Tibial nerve (tissue), 4 donors: ENCODE data around the gene HNRNPU.

Experiments used
- EP300 ChIP-seq, 2 donors: sonication (generic); formaldehyde crosslinking; IDR thresholded peaks; one replicate each; pipeline ENCODE4 v1.6.1; 2017; ENCODE audit warnings: antibody characterized with exemption in 2 of 2, mild to moderate bottlenecking in 1 of 2
- POLR2A ChIP-seq, 2 donors: fragments of 450-650 bp; IDR thresholded peaks; one replicate each; pipeline ENCODE4 v1.6.1; 2017; ENCODE audit warnings: antibody characterized with exemption in 2 of 2, mild to moderate bottlenecking in 2 of 2, moderate library complexity in 2 of 2
- TF ChIP-seq, protein P1 (sequence below), 5 experiments: fragments of 200-600 bp in 3 of 5; fragments of 450-650 bp in 2 of 5; sonication (generic) in 3 of 5; IDR thresholded peaks; one replicate each; pipeline ENCODE4 v1.5.1; 2016 to 2019; ENCODE audit warnings: antibody characterized with exemption in 5 of 5, mild to moderate bottlenecking in 3 of 5, moderate library complexity in 2 of 5

DNA sequence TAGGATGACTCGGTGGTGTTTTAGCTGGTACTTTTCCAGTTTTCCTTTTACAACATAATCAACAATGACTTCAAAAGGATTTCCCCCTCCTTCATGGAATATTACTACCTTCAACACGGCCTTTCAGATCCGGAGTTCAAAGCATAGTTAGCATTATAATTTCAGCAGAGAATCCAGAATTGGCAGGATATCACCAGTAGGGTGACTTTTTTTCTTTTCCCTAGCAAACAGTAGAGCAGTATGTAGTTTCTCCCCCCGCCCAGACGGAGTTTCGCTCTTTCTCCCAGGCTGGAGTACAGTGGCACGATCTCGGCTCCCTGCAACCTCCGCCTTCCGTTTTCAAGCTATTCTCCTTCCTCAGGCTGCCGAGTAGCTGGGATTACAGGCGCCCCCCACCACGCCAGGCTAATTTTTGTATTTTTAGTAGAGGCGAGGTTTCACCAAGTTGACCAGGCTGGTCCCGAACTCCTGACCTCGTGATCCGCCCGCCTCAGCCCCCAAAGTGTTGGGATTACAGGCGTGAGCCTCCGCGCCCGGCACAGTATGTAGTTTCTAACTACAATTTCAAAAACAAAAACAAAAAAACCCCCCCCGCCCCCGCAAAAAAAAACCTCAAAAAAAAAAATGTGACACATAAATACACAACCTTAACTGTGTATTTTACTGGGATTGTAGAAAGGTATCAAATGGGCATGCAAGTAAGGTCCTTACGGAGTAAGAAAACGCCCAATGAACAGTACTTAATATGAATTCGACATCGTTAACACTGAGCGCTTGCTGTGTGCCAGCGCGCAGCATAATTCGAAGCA lies 30.4 kb downstream of the HNRNPU start:
- TF ChIP-seq POLR2A (IDR thresholded peaks at IDR 0.05) (peak in 1 of 2 donors; percentile 9), EP300 (IDR thresholded peaks at IDR 0.05) (no peak)
- TF ChIP-seq, protein P1, sequence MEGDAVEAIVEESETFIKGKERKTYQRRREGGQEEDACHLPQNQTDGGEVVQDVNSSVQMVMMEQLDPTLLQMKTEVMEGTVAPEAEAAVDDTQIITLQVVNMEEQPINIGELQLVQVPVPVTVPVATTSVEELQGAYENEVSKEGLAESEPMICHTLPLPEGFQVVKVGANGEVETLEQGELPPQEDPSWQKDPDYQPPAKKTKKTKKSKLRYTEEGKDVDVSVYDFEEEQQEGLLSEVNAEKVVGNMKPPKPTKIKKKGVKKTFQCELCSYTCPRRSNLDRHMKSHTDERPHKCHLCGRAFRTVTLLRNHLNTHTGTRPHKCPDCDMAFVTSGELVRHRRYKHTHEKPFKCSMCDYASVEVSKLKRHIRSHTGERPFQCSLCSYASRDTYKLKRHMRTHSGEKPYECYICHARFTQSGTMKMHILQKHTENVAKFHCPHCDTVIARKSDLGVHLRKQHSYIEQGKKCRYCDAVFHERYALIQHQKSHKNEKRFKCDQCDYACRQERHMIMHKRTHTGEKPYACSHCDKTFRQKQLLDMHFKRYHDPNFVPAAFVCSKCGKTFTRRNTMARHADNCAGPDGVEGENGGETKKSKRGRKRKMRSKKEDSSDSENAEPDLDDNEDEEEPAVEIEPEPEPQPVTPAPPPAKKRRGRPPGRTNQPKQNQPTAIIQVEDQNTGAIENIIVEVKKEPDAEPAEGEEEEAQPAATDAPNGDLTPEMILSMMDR (IDR thresholded peaks at IDR 0.05): peak in 4 of 5 experiments; percentile 15 to 56 (median 32)
